Breast epithelium (tissue), 4 donors: Measurements from ENCODE around the gene ATP12A. TPM values are rescaled to one million over a fixed set of nuclear protein-coding genes. Genes with fewer than 3 reads are reported as not detected.

Source experiments
- DNase-seq, 2 donors: peaks; one replicate each; pipeline ENCODE4 v3.0.0-alpha.2; 2019; ENCODE audit warnings: low spot score in 2 of 2
- H3K27ac ChIP-seq, 2 donors: fragments of 200-600 bp; sonication (generic) in 1 of 2; one replicate each; pipeline ENCODE4 v1.5.1; 2016 to 2019; ENCODE audit warnings: mild to moderate bottlenecking in 1 of 2
- H3K27me3 ChIP-seq, 2 donors: fragments of 200-600 bp; sonication (generic) in 1 of 2; one replicate each; pipeline versions ENCODE4 v1.5.1 to v1.6.0; 2017 to 2019; ENCODE audit warnings: control low read depth in 1 of 2, mild to moderate bottlenecking in 1 of 2
- H3K36me3 ChIP-seq: fragments of 200-600 bp; one replicate; pipeline ENCODE4 v1.5.1; 2019
- H3K4me1 ChIP-seq, 2 donors: fragments of 200-600 bp; sonication (generic); one replicate each; pipeline ENCODE4 v1.5.1; 2016 to 2019; ENCODE audit warnings: control low read depth in 1 of 2
- H3K4me3 ChIP-seq, 3 donors: fragments of 200-600 bp; sonication (generic); 1 replicate in 2 of 3; 2 replicates in 1 of 3; pipeline ENCODE4 v1.5.1; 2016 to 2019; ENCODE audit warnings: mild to moderate bottlenecking in 3 of 3, moderate library complexity in 2 of 3
- H3K9me3 ChIP-seq, 2 donors: fragments of 200-600 bp; sonication (generic) in 1 of 2; one replicate each; pipeline ENCODE4 v1.5.1; 2016 to 2019; ENCODE audit warnings: control low read depth in 1 of 2
- POLR2A ChIP-seq: fragments of 450-650 bp; IDR thresholded peaks from one replicate; pipeline ENCODE4 v1.6.1; 2016; ENCODE audit warnings: antibody characterized with exemption, mild to moderate bottlenecking, moderate library complexity
- POLR2AphosphoS5 ChIP-seq, 3 donors: sonication (generic); formaldehyde crosslinking; IDR thresholded peaks; one replicate each; pipeline ENCODE4 v1.6.1; 2017; ENCODE audit warnings: antibody characterized with exemption in 3 of 3
- intact Hi-C: fragments of 100-400 bp; cut with DNase I; formaldehyde crosslinking; loops from one replicate; pipeline ENCODE4 v1.15.1; 2023; ENCODE audit warnings: low total_unique reads
- total RNA-seq, 3 donors: library from RNA; depleted of rRNA; stranded (reverse); fragments of >200 nt; gene quantifications; one replicate each; pipeline ENCODE4 v1.1.0, GENCODE V29; 2016
- TF ChIP-seq, protein P1 (sequence below), 3 donors: fragments of 450-650 bp; IDR thresholded peaks; one replicate each; pipeline ENCODE4 v1.5.1; 2016 to 2017; ENCODE audit warnings: antibody characterized with exemption in 3 of 3, mild to moderate bottlenecking in 3 of 3, moderate library complexity in 3 of 3

ATP12A gene
- total RNA-seq, 3 donors from 2014 or later = not detected

DNA sequence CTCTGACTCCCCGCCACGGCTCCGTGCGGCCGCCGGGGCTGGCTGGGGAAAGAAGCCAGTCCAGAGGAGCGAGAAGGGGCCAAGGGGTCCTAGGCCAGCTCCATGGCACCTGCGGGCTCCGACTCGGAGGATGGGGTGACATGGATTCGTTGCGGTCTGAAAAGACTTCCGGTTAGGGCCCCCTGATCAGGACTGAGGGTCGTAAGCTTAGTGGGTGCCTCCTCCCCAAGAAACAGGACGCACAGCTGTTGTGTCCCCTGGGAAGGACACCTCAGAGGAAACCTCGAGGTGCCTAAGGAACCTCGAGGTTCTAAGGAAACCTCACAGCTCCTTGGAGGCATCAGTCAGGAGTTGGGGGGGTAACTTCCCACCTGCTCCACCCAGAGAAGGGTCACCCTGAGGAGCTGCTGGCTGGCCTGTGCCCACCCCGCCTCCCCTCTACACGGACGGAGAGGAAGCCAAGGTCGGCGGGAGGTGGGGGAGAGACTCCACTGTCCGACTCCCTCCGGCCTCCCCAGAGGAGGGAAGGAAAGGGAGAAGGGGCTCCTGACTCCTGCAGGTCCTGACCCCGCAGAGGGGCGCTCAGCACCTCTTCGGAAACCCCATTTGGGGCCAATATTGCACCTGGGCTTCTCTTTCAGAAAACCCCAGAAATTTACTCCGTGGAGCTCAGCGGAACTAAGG is 855 bp downstream of the ATP12A start:
- intact Hi-C loops = loop anchor here (2.0 kb wide), 1 partner anchor 28 kb away; no protein-coding TSS in a partner anchor
- DNase-seq = no peak
- Histone ChIP-seq H3K36me3 (no peaks in the 10 kb centered on the region), H3K9me3 (no peaks in the 10 kb centered on the region), H3K4me1 (peaks cover 0 to 3% of the 10 kb centered on the region in 2 donors), H3K27me3 (peaks cover 0 to 16% of the 10 kb centered on the region in 2 donors), H3K27ac (no peak overlapping the region), H3K4me3 (peak overlapping the region in 2 of 3 donors; percentile 55 to 66)
- no peak for TF ChIP-seq POLR2AphosphoS5 (IDR thresholded peaks at IDR 0.05)
- TF ChIP-seq, protein P1, sequence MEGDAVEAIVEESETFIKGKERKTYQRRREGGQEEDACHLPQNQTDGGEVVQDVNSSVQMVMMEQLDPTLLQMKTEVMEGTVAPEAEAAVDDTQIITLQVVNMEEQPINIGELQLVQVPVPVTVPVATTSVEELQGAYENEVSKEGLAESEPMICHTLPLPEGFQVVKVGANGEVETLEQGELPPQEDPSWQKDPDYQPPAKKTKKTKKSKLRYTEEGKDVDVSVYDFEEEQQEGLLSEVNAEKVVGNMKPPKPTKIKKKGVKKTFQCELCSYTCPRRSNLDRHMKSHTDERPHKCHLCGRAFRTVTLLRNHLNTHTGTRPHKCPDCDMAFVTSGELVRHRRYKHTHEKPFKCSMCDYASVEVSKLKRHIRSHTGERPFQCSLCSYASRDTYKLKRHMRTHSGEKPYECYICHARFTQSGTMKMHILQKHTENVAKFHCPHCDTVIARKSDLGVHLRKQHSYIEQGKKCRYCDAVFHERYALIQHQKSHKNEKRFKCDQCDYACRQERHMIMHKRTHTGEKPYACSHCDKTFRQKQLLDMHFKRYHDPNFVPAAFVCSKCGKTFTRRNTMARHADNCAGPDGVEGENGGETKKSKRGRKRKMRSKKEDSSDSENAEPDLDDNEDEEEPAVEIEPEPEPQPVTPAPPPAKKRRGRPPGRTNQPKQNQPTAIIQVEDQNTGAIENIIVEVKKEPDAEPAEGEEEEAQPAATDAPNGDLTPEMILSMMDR (IDR thresholded peaks at IDR 0.05) = no peak
- TF ChIP-seq POLR2A = no peak

DNA sequence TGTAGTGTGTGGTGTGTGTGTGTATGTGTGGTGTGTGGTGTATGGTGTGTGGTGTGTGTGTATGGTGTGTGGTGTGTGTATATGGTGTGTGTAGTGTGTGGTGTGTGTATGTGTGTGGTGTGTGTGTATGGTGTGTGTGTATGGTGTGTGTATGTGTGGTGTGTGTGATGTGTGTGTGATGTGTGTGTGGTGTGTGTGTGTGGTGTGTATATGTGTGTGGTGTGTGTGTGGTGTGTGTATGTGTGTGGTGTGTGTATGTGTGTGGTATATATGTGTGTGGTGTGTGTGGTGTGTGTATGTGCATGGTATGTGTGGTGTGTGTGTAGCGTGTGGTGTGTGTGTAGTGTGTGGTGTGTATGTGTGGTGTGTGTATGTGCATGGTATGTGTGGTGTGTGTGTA is 1.7 kb downstream of the ATP12A start:
- no peak for DNase-seq
- intact Hi-C loops = loop anchor here (2.0 kb wide), 1 partner anchor 29 kb away; no protein-coding TSS in a partner anchor
- H3K9me3 ChIP-seq = no peaks in the 10 kb centered on the region
- H3K36me3 ChIP-seq = no peaks in the 10 kb centered on the region
- H3K27me3 ChIP-seq = peaks cover 0 to 16% of the 10 kb centered on the region in 2 donors
- TF ChIP-seq, protein P1 (IDR thresholded peaks at IDR 0.05) = no peak
- no peak for TF ChIP-seq POLR2AphosphoS5 (IDR thresholded peaks at IDR 0.05)
- TF ChIP-seq POLR2A = no peak
- no peak overlapping the region for H3K4me3 ChIP-seq
- H3K4me1 ChIP-seq = peaks cover 0 to 3% of the 10 kb centered on the region in 2 donors
- no peak overlapping the region for H3K27ac ChIP-seq

DNA sequence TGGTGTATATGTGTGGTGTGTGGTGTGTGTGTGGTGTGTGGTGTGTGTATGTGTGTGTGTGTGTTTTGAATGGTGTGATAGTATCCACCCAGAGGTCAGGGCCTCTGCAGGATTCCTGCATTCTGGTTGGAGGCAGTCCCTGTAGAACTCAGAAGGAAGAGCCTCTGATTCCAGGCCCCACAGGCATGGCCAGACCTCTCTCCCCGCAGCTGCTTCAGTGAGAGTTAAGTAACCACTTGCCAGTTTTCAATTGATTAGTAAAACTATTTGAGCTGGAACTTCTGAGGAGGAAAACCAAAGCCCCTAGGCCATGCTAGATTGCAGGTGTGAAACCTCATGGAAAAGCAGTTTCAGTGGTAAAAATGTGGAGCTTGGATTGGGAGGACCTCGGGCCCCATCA is 2.1 kb downstream of the ATP12A start:
- no peak overlapping the region for H3K27ac ChIP-seq
- DNase-seq = no peak
- H3K9me3 ChIP-seq = no peaks in the 10 kb centered on the region
- intact Hi-C loops = no loop called here
- H3K4me1 ChIP-seq = peaks cover 0 to 3% of the 10 kb centered on the region in 2 donors
- TF ChIP-seq, protein P1 (IDR thresholded peaks at IDR 0.05) = no peak
- TF ChIP-seq POLR2A = no peak
- no peak for TF ChIP-seq POLR2AphosphoS5 (IDR thresholded peaks at IDR 0.05)
- no peaks in the 10 kb centered on the region for H3K36me3 ChIP-seq
- H3K4me3 ChIP-seq = no peak overlapping the region
- peaks cover 0 to 15% of the 10 kb centered on the region in 2 donors for H3K27me3 ChIP-seq

DNA sequence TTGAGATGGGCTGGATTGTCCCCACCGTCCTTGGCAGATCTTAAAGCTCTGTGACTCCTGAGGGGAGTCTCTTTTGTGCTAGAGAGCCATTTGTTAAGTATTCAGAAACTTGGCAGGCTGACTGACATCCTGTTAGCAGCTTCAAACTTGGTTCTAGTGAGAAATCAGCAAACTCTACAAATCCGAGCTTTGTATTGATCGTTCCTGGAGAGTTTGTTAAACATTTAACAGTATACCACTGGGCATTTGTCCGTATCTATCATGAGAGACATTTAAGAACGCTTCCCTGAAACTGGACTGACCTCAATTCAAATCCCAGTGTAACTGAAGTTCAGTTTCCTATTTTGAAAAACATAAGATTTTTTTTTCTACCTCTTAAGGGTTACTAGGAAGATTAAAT is 3.1 kb downstream of the ATP12A start:
- TF ChIP-seq POLR2A (no peak), POLR2AphosphoS5 (IDR thresholded peaks at IDR 0.05) (no peak)
- TF ChIP-seq, protein P1 (IDR thresholded peaks at IDR 0.05) = no peak
- DNase-seq = no peak
- peaks cover 0 to 3% of the 10 kb centered on the region in 2 donors for H3K4me1 ChIP-seq
- intact Hi-C loops = no loop called here
- H3K4me3 ChIP-seq = no peak overlapping the region
- no peaks in the 10 kb centered on the region for H3K9me3 ChIP-seq
- peaks cover 0 to 16% of the 10 kb centered on the region in 2 donors for H3K27me3 ChIP-seq
- H3K36me3 ChIP-seq = no peaks in the 10 kb centered on the region
- H3K27ac ChIP-seq = no peak overlapping the region

DNA sequence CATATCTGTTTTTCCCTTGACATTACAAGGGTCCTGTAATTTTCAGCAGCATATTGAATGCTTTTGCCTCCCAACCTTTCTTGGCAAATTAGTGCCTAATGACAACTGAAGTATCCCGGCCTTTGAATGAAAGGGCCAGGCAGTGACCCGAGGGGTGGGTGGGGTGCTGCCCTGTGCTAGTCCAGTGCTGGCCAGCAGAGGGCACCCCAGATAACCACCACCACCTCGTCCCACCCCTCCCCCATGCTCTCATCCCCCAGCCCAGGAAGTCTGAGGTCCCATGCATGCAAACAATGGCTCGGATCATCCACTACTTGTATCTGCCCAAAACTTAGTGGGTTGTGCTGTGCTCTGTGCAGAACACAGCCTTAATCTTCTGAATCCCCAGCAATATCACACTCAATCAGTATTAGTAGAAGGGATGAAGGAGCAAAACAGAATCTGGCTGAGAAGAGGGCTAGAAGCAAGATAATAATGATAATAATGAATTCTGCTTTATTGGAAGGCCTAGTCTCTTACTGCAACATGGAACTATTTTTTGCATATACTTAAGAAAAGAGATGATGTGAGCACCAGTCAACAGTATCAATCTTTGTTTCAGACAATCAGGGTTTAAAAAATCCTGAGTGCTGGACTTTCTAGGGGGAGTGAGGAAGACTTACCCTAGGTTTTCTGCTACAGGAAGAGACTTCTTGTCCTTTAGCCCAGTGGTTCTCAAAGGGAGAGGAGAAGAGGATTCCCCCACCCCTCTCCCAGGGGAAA is 3.8 kb downstream of the ATP12A start:
- TF ChIP-seq POLR2A = no peak
- TF ChIP-seq POLR2AphosphoS5 (IDR thresholded peaks at IDR 0.05) = no peak
- TF ChIP-seq, protein P1 (IDR thresholded peaks at IDR 0.05) = peak in 2 of 3 donors; percentile 38 to 50
- Histone ChIP-seq H3K27me3 (peaks cover 0 to 17% of the 10 kb centered on the region in 2 donors), H3K36me3 (no peaks in the 10 kb centered on the region), H3K4me1 (peaks cover 0 to 3% of the 10 kb centered on the region in 2 donors), H3K9me3 (no peaks in the 10 kb centered on the region), H3K4me3 (no peak overlapping the region), H3K27ac (peak overlapping the region in 1 of 2 donors; percentile 5)
- intact Hi-C loops = no loop called here
- no peak for DNase-seq
